Esophagus squamous epithelium (tissue), 5 donors: ENCODE results near the gene AKR1C3. TPM values are rescaled to one million over a fixed set of nuclear protein-coding genes. Genes with fewer than 3 reads are reported as not detected.

Source experiments
- DNase-seq: peaks from one replicate; lab custom pipeline; 2025; lab: John Stamatoyannopoulos, UW
- H3K27ac ChIP-seq, 4 donors: fragments of 200-600 bp; sonication (generic); one replicate each; pipeline ENCODE4 v1.5.1; 2016 to 2019; ENCODE audit warnings: mild to moderate bottlenecking in 1 of 4
- H3K27me3 ChIP-seq, 4 donors: fragments of 200-600 bp; sonication (generic); 1 replicate in 3 of 4; 2 replicates in 1 of 4; pipeline versions ENCODE4 v1.5.1 to v1.6.0; 2017 to 2021; ENCODE audit warnings: antibody characterized with exemption in 1 of 4
- H3K36me3 ChIP-seq, 3 donors: fragments of 200-600 bp; sonication (generic); one replicate each; pipeline ENCODE4 v1.5.1; 2016 to 2019
- H3K4me1 ChIP-seq, 3 donors: fragments of 200-600 bp; sonication (generic); one replicate each; pipeline ENCODE4 v1.5.1; 2017 to 2019
- H3K4me3 ChIP-seq, 4 donors: fragments of 200-600 bp; sonication (generic); 1 replicate in 3 of 4; 2 replicates in 1 of 4; pipeline ENCODE4 v1.5.1; 2016 to 2019; ENCODE audit warnings: mild to moderate bottlenecking in 2 of 4, moderate library complexity in 1 of 4
- H3K9me3 ChIP-seq, 3 donors: fragments of 200-600 bp; sonication (generic); one replicate each; pipeline ENCODE4 v1.5.1; 2016 to 2019
- CTCF ChIP-seq, 6 experiments: fragments of 450-650 bp in 4 of 6; fragments of 200-600 bp in 2 of 6; sonication (generic) in 2 of 6; IDR thresholded peaks; one replicate each; pipeline ENCODE4 v1.5.1; 2016 to 2019; ENCODE audit warnings: antibody characterized with exemption in 6 of 6, mild to moderate bottlenecking in 4 of 6, moderate library complexity in 4 of 6
- POLR2A ChIP-seq, 4 donors: fragments of 450-650 bp; IDR thresholded peaks; one replicate each; pipeline ENCODE4 v1.6.1; 2017; ENCODE audit warnings: antibody characterized with exemption in 4 of 4, mild to moderate bottlenecking in 4 of 4, moderate library complexity in 3 of 4
- WGBS, 2 donors: methylation state at CpG; one replicate each; pipeline ENCODE4 v1.1.5; 2018; 5-methylcytosine and 5-hydroxymethylcytosine counted together
- intact Hi-C: fragments of 100-400 bp; cut with DNase I; formaldehyde crosslinking; loops from one replicate; pipeline ENCODE4 v1.15.0; 2022
- total RNA-seq, 4 donors: library from RNA; depleted of rRNA; stranded (reverse); fragments of >200 nt; gene quantifications; one replicate each; pipeline ENCODE4 v1.1.0, GENCODE V29; 2016
- donor health status: DM: yes; HTN: yes; CAD: no.

AKR1C3 gene
- total RNA-seq, 4 donors from 2014 or later = 45.6 to 149 (median 91.0) TPM

GRCh38 chr10:5146920-5147254, 52.7 kb downstream of the AKR1C3 start:
- Histone ChIP-seq H3K36me3 (no peaks in the 10 kb centered on the region), H3K4me1 (no peaks in the 10 kb centered on the region), H3K9me3 (peaks cover 0 to 10% (median 0%) of the 10 kb centered on the region in 3 donors), H3K27me3 (no peaks in the 10 kb centered on the region), H3K4me3 (no peak overlapping the region), H3K27ac (no peak overlapping the region)
- WGBS, 2 donors = 84 to 96% methylated on average over 5 of the region's 5 CpGs
- TF ChIP-seq POLR2A (IDR thresholded peaks at IDR 0.05) (no peak), CTCF (IDR thresholded peaks at IDR 0.05) (no peak)
- intact Hi-C loops = no loop called here
- no peak for DNase-seq

DNA sequence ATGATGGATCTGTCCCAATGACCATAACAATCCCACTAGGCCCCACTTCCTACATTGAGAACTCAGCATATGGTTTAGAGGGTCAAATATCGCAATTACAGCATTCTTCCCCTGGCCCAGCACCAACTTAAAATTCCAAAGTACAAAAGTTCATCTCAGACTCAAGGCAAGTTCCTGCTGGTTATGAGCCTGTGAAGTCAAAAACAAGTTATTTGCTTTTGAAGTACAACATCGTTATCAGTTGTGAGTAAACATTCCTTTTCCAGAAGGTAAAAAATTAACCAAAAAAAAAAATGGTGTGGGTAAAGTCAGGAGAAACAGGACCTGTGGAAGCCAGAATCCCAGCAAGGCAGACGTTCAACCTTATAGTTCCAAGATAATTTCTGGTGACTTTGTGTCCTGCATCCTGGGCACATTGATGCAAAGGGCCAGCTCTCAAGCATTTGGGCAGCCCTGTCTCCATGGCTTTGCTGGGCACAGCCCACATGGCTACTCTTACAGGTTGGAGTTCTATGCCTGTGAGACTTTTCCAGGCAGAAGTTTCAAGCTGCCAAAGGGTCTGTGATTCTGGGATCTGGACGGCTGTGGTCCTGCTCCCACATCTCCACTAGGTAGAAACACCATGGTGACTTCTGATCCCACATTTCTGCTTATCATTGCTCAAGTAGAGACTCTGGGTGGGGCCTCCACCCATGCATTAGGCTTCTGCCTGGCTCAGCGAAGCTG, 53.2 kb downstream of the AKR1C3 start:
- Histone ChIP-seq H3K4me3 (no peak overlapping the region), H3K4me1 (no peaks in the 10 kb centered on the region), H3K27ac (no peak overlapping the region), H3K27me3 (no peaks in the 10 kb centered on the region), H3K36me3 (no peaks in the 10 kb centered on the region), H3K9me3 (peaks cover 0 to 10% (median 0%) of the 10 kb centered on the region in 3 donors)
- no peak for DNase-seq
- WGBS, 2 donors = 60 to 67% methylated on average over 5 of the region's 5 CpGs
- no peak for TF ChIP-seq CTCF (IDR thresholded peaks at IDR 0.05)
- TF ChIP-seq POLR2A (IDR thresholded peaks at IDR 0.05) = no peak
- intact Hi-C loops = no loop called here

DNA sequence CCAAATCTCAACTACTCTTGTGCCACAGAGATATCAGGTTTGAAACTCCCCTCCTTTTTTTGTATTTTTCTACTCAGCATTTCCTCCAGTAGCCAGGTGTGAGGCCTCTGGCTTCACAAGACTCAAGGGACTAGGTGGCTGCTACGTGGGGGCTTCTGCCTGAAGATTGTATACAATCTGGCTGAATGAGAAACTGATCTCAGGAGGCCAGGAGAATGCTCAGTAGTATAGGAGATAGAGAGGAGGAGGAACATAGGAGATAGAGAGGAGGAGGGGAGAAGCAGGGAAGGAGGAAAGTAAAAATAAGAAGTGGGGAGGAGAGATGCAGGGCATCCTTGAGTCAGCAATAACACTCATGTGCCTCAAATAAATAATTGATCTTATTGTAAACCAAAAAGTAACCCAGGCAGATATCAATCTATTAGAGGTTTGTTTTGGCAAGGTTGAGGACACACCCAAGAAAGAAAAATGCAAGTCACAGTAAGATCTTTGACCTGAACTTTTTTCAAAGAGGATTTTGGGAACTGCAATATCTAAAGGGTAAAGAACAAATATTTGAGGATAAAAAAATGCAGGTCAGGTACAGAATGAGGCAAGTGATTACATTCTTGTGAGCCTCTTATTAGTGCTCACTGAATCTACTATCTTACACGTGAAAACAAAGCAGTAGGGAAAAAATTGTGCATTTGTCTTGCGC, 53.9 kb downstream of the AKR1C3 start:
- intact Hi-C loops = no loop called here
- H3K9me3 ChIP-seq = peaks cover 0 to 10% (median 0%) of the 10 kb centered on the region in 3 donors
- H3K4me1 ChIP-seq = no peaks in the 10 kb centered on the region
- H3K36me3 ChIP-seq = no peaks in the 10 kb centered on the region
- TF ChIP-seq CTCF (IDR thresholded peaks at IDR 0.05) (no peak), POLR2A (IDR thresholded peaks at IDR 0.05) (no peak)
- WGBS, 2 donors = 50 to 57% methylated on average over 2 to 3 of the region's 3 CpGs
- DNase-seq = no peak
- no peak overlapping the region for H3K27ac ChIP-seq
- no peak overlapping the region for H3K4me3 ChIP-seq
- H3K27me3 ChIP-seq = no peaks in the 10 kb centered on the region

GRCh38 chr10:5148678-5149032, 54.4 kb downstream of the AKR1C3 start:
- DNase-seq = no peak
- Histone ChIP-seq H3K4me3 (no peak overlapping the region), H3K27ac (no peak overlapping the region), H3K4me1 (no peaks in the 10 kb centered on the region), H3K9me3 (peaks cover 0 to 10% (median 0%) of the 10 kb centered on the region in 3 donors), H3K27me3 (no peaks in the 10 kb centered on the region), H3K36me3 (no peaks in the 10 kb centered on the region)
- 60 to 64% methylated on average over 1 of the region's 1 CpG for WGBS, 2 donors
- intact Hi-C loops = no loop called here
- TF ChIP-seq POLR2A (IDR thresholded peaks at IDR 0.05) = no peak
- no peak for TF ChIP-seq CTCF (IDR thresholded peaks at IDR 0.05)

DNA sequence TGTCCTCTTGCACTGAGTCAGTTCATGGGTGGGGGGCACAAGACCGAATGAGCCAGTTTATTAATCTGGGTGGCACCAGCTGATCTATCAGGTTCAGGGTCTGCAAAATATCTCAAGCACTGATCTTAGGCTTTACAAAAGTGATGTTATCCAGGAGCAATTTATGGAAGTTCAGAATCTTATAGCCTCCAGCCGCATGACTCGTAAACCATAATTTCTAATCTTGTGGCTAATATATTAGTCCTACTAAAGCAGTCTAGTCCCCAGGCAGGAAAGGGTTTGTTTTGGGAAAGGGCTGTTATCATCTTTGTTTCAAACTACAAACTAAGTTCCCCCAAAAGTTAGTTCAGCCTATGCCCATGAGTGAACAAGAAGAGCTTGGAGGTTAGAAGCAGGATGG, 56.9 kb downstream of the AKR1C3 start:
- DNase-seq = no peak
- Histone ChIP-seq H3K4me3 (no peak overlapping the region), H3K27ac (no peak overlapping the region), H3K27me3 (no peaks in the 10 kb centered on the region), H3K36me3 (no peaks in the 10 kb centered on the region), H3K4me1 (no peaks in the 10 kb centered on the region), H3K9me3 (peaks cover 0 to 10% (median 0%) of the 10 kb centered on the region in 3 donors)
- TF ChIP-seq POLR2A (IDR thresholded peaks at IDR 0.05) (no peak), CTCF (IDR thresholded peaks at IDR 0.05) (no peak)
- 87 to 90% methylated on average over 3 of the region's 3 CpGs for WGBS, 2 donors
- intact Hi-C loops = no loop called here
